HG03103 (cell line): ENCODE measurements around the gene NTSR1.

Experiments
- ATAC-seq: cut with Tn5 transposase; IDR thresholded peaks from one replicate; pipeline ENCODE4 v1.9.1; 2021; ENCODE audit warnings: low read depth; ENCODE audit not compliant: unreplicated experiment

The NTSR1 gene

GRCh38 chr20:62706857-62707256 lies 1.8 kb upstream of the NTSR1 start:
- no peak for ATAC-seq

- ATAC-seq = no peak
Measured at GRCh38 chr20:62707276-62707920, 1.2 kb upstream of the NTSR1 start.

- no peak for ATAC-seq
Measured at GRCh38 chr20:62707921-62708521, 615 bp upstream of the NTSR1 start.

- ATAC-seq = no peak
Measured at GRCh38 chr20:62709537-62709905, 885 bp downstream of the NTSR1 start.

- ATAC-seq = no peak
Measured at GRCh38 chr20:62710221-62710885, 1.7 kb downstream of the NTSR1 start.

GRCh38 chr20:62710886-62711702 lies 2.5 kb downstream of the NTSR1 start:
- no peak for ATAC-seq

- ATAC-seq = no peak
Measured at GRCh38 chr20:62711703-62712101, 3.1 kb downstream of the NTSR1 start.

- no peak for ATAC-seq
Measured at GRCh38 chr20:62712606-62713005, 4.0 kb downstream of the NTSR1 start.

GRCh38 chr20:62714006-62714405 lies 5.4 kb downstream of the NTSR1 start:
- no peak for ATAC-seq

GRCh38 chr20:62714799-62715198 lies 6.2 kb downstream of the NTSR1 start:
- no peak for ATAC-seq

GRCh38 chr20:62715201-62715600 lies 6.6 kb downstream of the NTSR1 start:
- ATAC-seq = no peak

- ATAC-seq = no peak
Measured at GRCh38 chr20:62716198-62716940, 7.7 kb downstream of the NTSR1 start.

- no peak for ATAC-seq
Measured at GRCh38 chr20:62716941-62717310, 8.3 kb downstream of the NTSR1 start.

- no peak for ATAC-seq
Measured at GRCh38 chr20:62717933-62718332, 9.3 kb downstream of the NTSR1 start.

- no peak for ATAC-seq
Measured at GRCh38 chr20:62718546-62718945, 9.9 kb downstream of the NTSR1 start.

GRCh38 chr20:62719250-62719935 lies 10.8 kb downstream of the NTSR1 start:
- ATAC-seq = no peak

- no peak for ATAC-seq
Measured at GRCh38 chr20:62721511-62722370, 13.1 kb downstream of the NTSR1 start.

GRCh38 chr20:62722627-62723026 lies 14.0 kb downstream of the NTSR1 start:
- ATAC-seq = no peak

- no peak for ATAC-seq
Measured at GRCh38 chr20:62723351-62723750, 14.7 kb downstream of the NTSR1 start.
